Right lobe of liver (tissue), 4 donors: ENCODE measurements around the gene PKD1.

Experiments
- CTCF ChIP-seq, 4 donors: fragments of 200-600 bp in 3 of 4; fragments of 450-650 bp in 1 of 4; IDR thresholded peaks; one replicate each; pipeline versions ENCODE4 v1.5.1 to v1.8.0; 2016 to 2022; ENCODE audit warnings: antibody characterized with exemption in 4 of 4, mild to moderate bottlenecking in 2 of 4
- POLR2A ChIP-seq: fragments of 450-650 bp; IDR thresholded peaks from one replicate; pipeline ENCODE4 v1.6.1; 2017; ENCODE audit warnings: antibody characterized with exemption, mild to moderate bottlenecking
- donor health status: DM: no; HTN: no; CAD: no.
- donor health status: DM: no; HTN: no; CAD: no.
- donor health status: DM: no; HTN: yes; CAD: no.

DNA sequence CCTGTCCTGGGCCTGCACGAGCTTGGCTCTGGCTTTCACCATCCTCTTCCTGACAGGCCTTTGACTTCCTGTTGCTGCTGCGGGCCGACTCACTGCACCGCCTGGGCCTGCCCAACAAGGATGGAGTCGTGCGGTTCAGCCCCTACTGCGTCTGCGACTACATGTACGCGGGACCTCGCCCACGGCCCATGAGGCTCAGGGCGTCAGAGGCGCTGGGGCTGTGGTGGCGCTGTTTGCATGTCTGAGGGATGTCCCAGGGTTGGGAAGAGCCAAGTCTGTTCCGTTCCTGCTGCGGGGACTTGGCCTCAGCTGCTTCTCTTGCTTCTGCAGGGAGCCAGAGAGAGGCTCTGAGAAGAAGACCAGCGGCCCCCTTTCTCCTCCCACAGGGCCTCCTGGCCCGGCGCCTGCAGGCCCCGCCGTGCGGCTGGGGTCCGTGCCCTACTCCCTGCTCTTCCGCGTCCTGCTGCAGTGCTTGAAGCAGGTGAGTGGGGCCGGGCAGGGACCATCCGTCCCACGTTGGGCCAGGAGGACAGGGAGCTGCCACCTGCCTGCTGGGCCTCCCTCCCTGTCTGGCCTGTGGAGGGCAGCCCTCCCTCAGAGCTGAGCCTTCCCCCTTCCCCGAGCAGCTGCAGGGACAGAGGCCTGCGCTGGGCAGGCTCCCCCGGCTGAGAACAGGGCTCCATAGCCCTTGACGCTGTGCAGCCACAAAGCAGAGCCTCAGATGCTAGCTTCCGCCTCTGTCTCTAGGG lies 64.1 kb downstream of the PKD1 start:
- TF ChIP-seq CTCF (IDR thresholded peaks at IDR 0.05) (no peak), POLR2A (no peak)
